K562 (cell line): ENCODE measurements around the gene DPEP1. TPM values are rescaled to one million over a fixed set of nuclear protein-coding genes. Genes with fewer than 3 reads are reported as not detected.

Experiments
- DEAF1 ChIP-seq: fragments of 450-650 bp; formaldehyde crosslinking; IDR thresholded peaks from 2 replicates; pipeline ENCODE4 v1.4.0; 2020; ENCODE audit warnings: mild to moderate bottlenecking, moderate library complexity
- DMBX1 ChIP-seq: fragments of 250-450 bp; sonication (Bioruptor Pico); IDR thresholded peaks from 2 replicates; pipeline ENCODE4 v1.8.0; 2022; ENCODE audit warnings: inconsistent platforms, mild to moderate bottlenecking, moderate library complexity, borderline replicate concordance
- GABPB1 ChIP-seq: sonication (generic); formaldehyde crosslinking; IDR thresholded peaks from 2 replicates; pipeline ENCODE4 v1.8.0; 2022; ENCODE audit warnings: mild to moderate bottlenecking, missing genetic modification reagents
- GMEB1 ChIP-seq: fragments of 250-450 bp; sonication (Bioruptor Pico); IDR thresholded peaks from 2 replicates; pipeline ENCODE4 v1.4.0; 2020; ENCODE audit warnings: mild to moderate bottlenecking
- KAT7 ChIP-seq: sonication (generic); formaldehyde crosslinking; IDR thresholded peaks from 2 replicates; pipeline ENCODE4 v1.8.0; 2022; ENCODE audit warnings: missing genetic modification reagents, mild to moderate bottlenecking, borderline replicate concordance
- KDM5B ChIP-seq: fragments of 200-600 bp; sonication (generic); IDR thresholded peaks from 2 replicates; pipeline ENCODE4 v1.6.1; 2012; ENCODE audit warnings: low read depth, mild to moderate bottlenecking, moderate library complexity, low read length, control low read depth, inconsistent platforms; ENCODE audit not compliant: insufficient replicate concordance
- KLF6 ChIP-seq: fragments of 250-450 bp; sonication (Bioruptor Pico); IDR thresholded peaks from 2 replicates; pipeline ENCODE4 v1.4.0; 2020; ENCODE audit warnings: mild to moderate bottlenecking, moderate library complexity, borderline replicate concordance
- LARP7 ChIP-seq: fragments of 450-650 bp; IDR thresholded peaks from 2 replicates; pipeline ENCODE4 v1.6.1; 2016
- MEF2D ChIP-seq: conservative IDR thresholded peaks from 2 replicates; pipeline ENCODE4 v1.6.1; 2016; ENCODE audit warnings: low read depth, missing genetic modification characterization, missing compliant biosample characterization
- MYC ChIP-seq, 2 experiments: fragments of 250-450 bp in 1 of 2; sonication (Bioruptor Pico) in 1 of 2; IDR thresholded peaks; 2 replicates each; pipeline versions ENCODE4 v1.5.1 to v1.6.1; 2012 to 2021; ENCODE audit warnings: low read depth in 2 of 2, borderline replicate concordance in 1 of 2, improper control_type of control experiment in 1 of 2, low read length in 1 of 2, mild to moderate bottlenecking in 1 of 2, moderate library complexity in 1 of 2
- NRF1 ChIP-seq, 2 experiments: fragments of 450-650 bp; IDR thresholded peaks in 1 of 2; conservative IDR thresholded peaks in 1 of 2; 2 replicates each; pipeline ENCODE4 v1.6.1; 2014; ENCODE audit warnings: mild to moderate bottlenecking in 2 of 2
- POLR3G ChIP-seq: IDR thresholded peaks from 2 replicates; pipeline ENCODE4 v1.6.1; 2011; ENCODE audit not compliant: insufficient read length, insufficient replicate concordance; ENCODE audit errors: extremely low read depth
- SIN3B ChIP-seq: fragments of 450-650 bp; IDR thresholded peaks from 2 replicates; pipeline ENCODE4 v1.6.1; 2017; ENCODE audit warnings: low read depth, mild to moderate bottlenecking, moderate library complexity
- TEAD2 ChIP-seq: fragments of 450-650 bp; IDR thresholded peaks from 2 replicates; pipeline ENCODE4 v1.6.1; 2016; ENCODE audit warnings: missing genetic modification characterization, control low read depth, missing compliant biosample characterization
- U2AF2 ChIP-seq: fragments of 200-400 bp; formaldehyde crosslinking; optimal IDR thresholded peaks from 2 replicates; pipeline ENCODE3; 2017; ENCODE audit warnings: low read depth, mild to moderate bottlenecking, low read length
- YY1 ChIP-seq, 3 experiments: IDR thresholded peaks; 2 replicates each; pipeline ENCODE4 v1.6.1; 2011; ENCODE audit warnings: low read length in 2 of 3, mild to moderate bottlenecking in 2 of 3, moderate library complexity in 2 of 3, borderline replicate concordance in 1 of 3, control low read depth in 1 of 3, low read depth in 1 of 3; ENCODE audit not compliant: insufficient read depth in 3 of 3, insufficient replicate concordance in 2 of 3, control insufficient read depth in 1 of 3, insufficient read length in 1 of 3; ENCODE audit errors: extremely low read depth in 1 of 3
- ZC3H11A ChIP-seq: IDR thresholded peaks from 2 replicates; pipeline ENCODE4 v1.6.1; 2012; ENCODE audit warnings: low read depth, low read length, improper control_type of control experiment
- ZHX1 ChIP-seq: fragments of 150-350 bp; conservative IDR thresholded peaks from 2 replicates; pipeline ENCODE4 v1.6.1; 2014; ENCODE audit warnings: low read length
- ZNF134 ChIP-seq: fragments of 250-450 bp; sonication (Bioruptor Pico); conservative IDR thresholded peaks from 2 replicates; pipeline ENCODE4 v1.4.0; 2020
- ZNF431 ChIP-seq: sonication (generic); formaldehyde crosslinking; IDR thresholded peaks from 2 replicates; pipeline ENCODE4 v1.8.0; 2022; ENCODE audit warnings: mild to moderate bottlenecking, missing genetic modification reagents
- ZNF77 ChIP-seq: fragments of 250-450 bp; sonication (Bioruptor Pico); IDR thresholded peaks from 2 replicates; pipeline ENCODE4 v1.5.0; 2020
- polyA plus RNA-seq, 8 experiments: library from polyadenylated mRNA; depleted of rRNA in 4 of 8; stranded (reverse) in 5 of 8; unstranded in 3 of 8; fragments of >200 nt; fragmentation: Nextera tagmentation in 2 of 8; fragmentation: Illumina TruSeq in 1 of 8; extraction: Ambion mirVana in 2 of 8; extraction: Trizol in 1 of 8; gene quantifications; 2 replicates each; pipeline versions ENCODE4 v1.2.1 to v1.2.3, GENCODE V29; 2011 to 2014; ENCODE audit warnings: inconsistent platforms in 1 of 8, missing spikeins in 1 of 8
- total RNA-seq, 7 experiments: library from RNA; depleted of rRNA in 6 of 7; stranded (reverse); fragments of >200 nt in 6 of 7; fragmentation: Illumina TruSeq in 2 of 7; extraction: Trizol in 2 of 7; gene quantifications; 2 replicates each; pipeline versions ENCODE4 v1.2.1 to v1.2.3, GENCODE V29; 2011 to 2021; ENCODE audit warnings: low replicate concordance in 1 of 7

The DPEP1 gene
- total and polyA plus RNA-seq, 9 of the 15 experiments (the other 6 are each of a cell fraction or from before 2014, with no cell fraction given), result 0.14 to 0.31 (median 0.20) TPM; not detected in 6

- no peak for TF ChIP-seq MEF2D (tag)
- peak; percentile 32 to 42; a peak in 2 of 4 replicates for TF ChIP-seq NRF1 (conservative IDR thresholded peaks at IDR 0.05 in 1 of 2, IDR thresholded peaks at IDR 0.05 in 1 of 2)
- TF ChIP-seq KLF6 (CRISPR knock-in tag), result no peak
- TF ChIP-seq KAT7 (CRISPR knock-in tag), result no peak
- TF ChIP-seq TEAD2, result no peak
- peak in 2 of 3 experiments; percentile 47 to 79 for TF ChIP-seq YY1 (IDR thresholded peaks at IDR 0.05; ENCODE audit: borderline replicate concordance in 1 of 3, control insufficient read depth in 1 of 3, extremely low read depth in 1 of 3, insufficient read depth in 3 of 3, insufficient read length in 1 of 3, insufficient replicate concordance in 2 of 3, low read depth in 1 of 3, low read length in 2 of 3)
- TF ChIP-seq KDM5B, result peak; percentile 5
- TF ChIP-seq POLR3G, result no peak
- TF ChIP-seq LARP7, result no peak
- TF ChIP-seq SIN3B, result peak; percentile 36; the same call in 1 of the 2 replicates
- TF ChIP-seq DEAF1 (CRISPR knock-in tag), result no peak
- TF ChIP-seq GMEB1, result no peak
- TF ChIP-seq ZNF134, result peak; percentile 93
- no peak for TF ChIP-seq ZNF77 (CRISPR knock-in tag)
- TF ChIP-seq ZC3H11A, result no peak
- TF ChIP-seq U2AF2, result no peak
- peak; percentile 22; the same call in 1 of the 2 replicates for TF ChIP-seq GABPB1 (CRISPR knock-in tag)
- TF ChIP-seq MYC (IDR thresholded peaks at IDR 0.05; ENCODE audit: low read depth, low read length), result peak; percentile 78
- no peak for TF ChIP-seq MYC (CRISPR knock-in tag; IDR thresholded peaks at IDR 0.05; ENCODE audit: borderline replicate concordance, low read depth)
- TF ChIP-seq ZNF431 (CRISPR knock-in tag), result no peak
- no peak for TF ChIP-seq DMBX1 (CRISPR knock-in tag)
- no peak for TF ChIP-seq ZHX1
These were observed 37.9 kb upstream of the DPEP1 start, which contains the start of gene CPNE7 (continued) for GRCh38 chr16:89575247-89576152.
